Fibroblast of villous mesenchyme (primary cell): Measurements from ENCODE around the gene STX8. TPM values are rescaled to one million over a fixed set of nuclear protein-coding genes. Genes with fewer than 3 reads are reported as not detected.

Source experiments
- DNase-seq: peaks from one replicate; pipeline ENCODE4 v3.0.0-alpha.2; 2010; ENCODE audit warnings: low read depth
- H3K4me3 ChIP-seq: 2 replicates; pipeline ENCODE4 v1.5.1; 2011; ENCODE audit warnings: low read depth, mild to moderate bottlenecking, low read length
- CTCF ChIP-seq: IDR thresholded peaks from 2 replicates; pipeline ENCODE4 v1.5.1; 2012; ENCODE audit warnings: low read depth, mild to moderate bottlenecking, low read length; ENCODE audit not compliant: insufficient read depth
- total RNA-seq: library from RNA; depleted of rRNA; stranded (reverse); fragments of >200 nt; gene quantifications from 2 replicates; pipeline ENCODE4 v1.2.3, GENCODE V29; 2012

STX8 gene
- total RNA-seq, 1 donor, result 91.1 TPM

GRCh38 chr17:9249245-9249953, 326.2 kb downstream of the STX8 start:
- no peak for DNase-seq
- H3K4me3 ChIP-seq, result no peak overlapping the region

GRCh38 chr17:9247401-9247938, 328.1 kb downstream of the STX8 start:
- DNase-seq, result no peak
- TF ChIP-seq CTCF, result no peak
- H3K4me3 ChIP-seq, result no peak overlapping the region

More at GRCh38 chr17:9249245-9249953, 326.2 kb downstream of the STX8 start:
- TF ChIP-seq CTCF, result no peak

DNA sequence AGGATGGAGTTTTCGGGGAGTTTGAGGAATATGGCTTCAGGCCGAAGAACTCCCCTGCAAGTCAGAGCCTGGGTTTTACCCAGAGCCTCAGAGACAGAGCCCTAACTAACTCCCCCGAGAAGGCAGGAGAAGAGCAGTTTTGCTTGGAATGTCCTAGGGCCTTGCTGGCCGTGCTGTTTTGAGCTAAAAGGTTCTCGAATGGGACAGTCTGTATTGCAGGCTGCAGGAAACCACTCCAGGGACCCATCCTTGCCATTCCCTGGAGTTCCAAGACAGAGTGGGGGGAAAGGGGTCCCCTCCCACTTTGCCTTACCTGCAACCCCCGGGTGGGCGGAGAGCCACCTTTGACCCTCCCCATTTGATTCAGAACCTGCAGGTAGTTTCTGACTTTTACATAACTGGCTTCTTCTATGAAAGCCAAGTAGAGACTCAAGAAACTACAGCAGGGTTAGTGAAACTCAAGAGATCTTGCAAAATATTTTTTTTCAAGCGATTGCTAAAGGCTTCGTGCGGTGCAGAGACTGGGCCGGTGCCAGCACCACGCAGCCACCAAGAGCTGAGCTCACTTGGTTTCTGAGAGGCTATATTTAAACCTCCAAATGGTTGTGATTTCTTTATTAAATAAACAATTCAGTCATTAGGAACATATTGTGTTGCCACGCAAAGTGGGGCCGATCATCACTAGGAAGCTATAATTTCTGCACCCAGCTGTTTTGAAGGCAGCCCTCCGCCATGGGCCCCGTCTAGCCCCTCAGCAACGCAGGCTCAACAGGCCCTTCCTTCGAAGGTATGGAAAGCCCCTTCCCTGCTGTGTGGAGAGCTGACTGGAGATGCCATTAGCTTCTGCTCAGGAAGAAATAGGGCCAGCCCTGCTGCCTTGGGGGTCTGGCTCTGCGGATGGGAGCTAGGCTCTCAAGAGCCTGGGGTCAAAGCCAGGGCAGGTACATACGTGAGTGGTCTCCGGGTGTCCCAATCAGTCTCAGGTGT, 331.3 kb downstream of the STX8 start:
- no peak overlapping the region for H3K4me3 ChIP-seq
- DNase-seq, result peak; percentile 23
- TF ChIP-seq CTCF, result no peak

DNA sequence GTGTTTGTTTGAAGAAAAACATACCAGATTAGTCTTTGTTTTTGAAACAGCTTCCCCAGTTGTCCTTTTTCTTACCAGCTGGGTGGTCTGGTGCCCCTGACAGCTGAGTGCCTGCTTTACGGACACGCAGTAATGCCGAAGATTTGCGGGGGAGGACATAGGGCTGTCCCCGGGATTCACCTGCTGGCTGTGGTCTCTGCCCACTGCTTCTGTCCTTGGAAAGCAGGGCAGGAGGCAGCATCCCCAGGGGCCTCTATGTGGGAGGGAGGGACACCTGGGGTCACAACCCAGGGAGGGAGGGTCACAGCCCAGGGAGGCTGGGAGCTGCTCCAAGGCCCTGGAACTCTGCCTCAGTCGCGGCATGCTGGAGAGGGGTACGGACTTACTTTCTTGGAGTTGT, 332.6 kb downstream of the STX8 start:
- no peak for TF ChIP-seq CTCF
- DNase-seq, result no peak

GRCh38 chr17:9242497-9242881, 333.1 kb downstream of the STX8 start:
- no peak overlapping the region for H3K4me3 ChIP-seq
- DNase-seq, result no peak
- no peak for TF ChIP-seq CTCF

More for the DNA sequence above, 332.6 kb downstream of the STX8 start:
- no peak overlapping the region for H3K4me3 ChIP-seq

- DNase-seq, result no peak
- no peak for TF ChIP-seq CTCF
- H3K4me3 ChIP-seq, result no peak overlapping the region
Measured at GRCh38 chr17:9241774-9242496, 333.7 kb downstream of the STX8 start.
